AG04449 (cell line): ENCODE data around the gene RNF169.

ENCODE experiments used
- CTCF ChIA-PET: fragments of 350-600 bp; formaldehyde crosslinking; extraction: SDS; loops from one replicate; lab custom pipeline; 2021; ENCODE audit warnings: antibody characterized with exemption; lab: Yijun Ruan, JAX
- POLR2A ChIA-PET: fragments of 400-600, 350-600 bp; formaldehyde crosslinking; extraction: SDS; loops from one replicate; lab custom pipeline; 2020; ENCODE audit warnings: antibody characterized with exemption, inconsistent platforms; lab: Yijun Ruan, JAX
- DNase-seq: peaks from one replicate; pipeline ENCODE4 v3.0.0-alpha.2; 2010; ENCODE audit warnings: low read depth, low spot score
- H3K4me3 ChIP-seq: 2 replicates; pipeline ENCODE4 v1.5.1; 2011; ENCODE audit warnings: low read depth, mild to moderate bottlenecking, control low read depth, low read length
- TF ChIP-seq, protein P1 (sequence below): IDR thresholded peaks from one replicate; pipeline ENCODE4 v1.5.1; 2011; ENCODE audit warnings: mild to moderate bottlenecking, moderate library complexity, low read length, control low read depth, inconsistent platforms; ENCODE audit not compliant: insufficient read depth; ENCODE audit errors: missing control alignments

The RNF169 gene

DNA sequence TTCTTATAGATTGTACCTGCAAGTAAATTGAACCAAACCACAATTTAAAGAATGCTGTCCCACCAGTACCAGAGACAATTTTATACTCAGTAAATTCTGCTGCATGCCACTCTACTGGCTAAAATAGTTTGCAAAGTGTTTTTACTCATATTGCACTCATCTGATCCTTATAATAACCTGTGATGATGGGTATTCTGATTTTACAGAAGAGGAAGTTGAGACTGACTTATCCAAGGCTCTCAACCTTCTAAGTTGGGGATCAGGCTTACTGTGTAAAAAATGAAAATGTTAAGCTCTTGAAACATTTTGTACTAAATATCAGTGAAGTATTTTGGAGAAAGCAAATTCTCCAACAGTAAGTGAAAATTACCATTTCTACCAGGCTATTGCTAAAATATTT is 37.9 kb downstream of the RNF169 start:
- no peak overlapping the region for H3K4me3 ChIP-seq
- ChIA-PET POLR2A (no interaction called here), CTCF (no interaction called here)
- DNase-seq, result no peak
- TF ChIP-seq, protein P1, sequence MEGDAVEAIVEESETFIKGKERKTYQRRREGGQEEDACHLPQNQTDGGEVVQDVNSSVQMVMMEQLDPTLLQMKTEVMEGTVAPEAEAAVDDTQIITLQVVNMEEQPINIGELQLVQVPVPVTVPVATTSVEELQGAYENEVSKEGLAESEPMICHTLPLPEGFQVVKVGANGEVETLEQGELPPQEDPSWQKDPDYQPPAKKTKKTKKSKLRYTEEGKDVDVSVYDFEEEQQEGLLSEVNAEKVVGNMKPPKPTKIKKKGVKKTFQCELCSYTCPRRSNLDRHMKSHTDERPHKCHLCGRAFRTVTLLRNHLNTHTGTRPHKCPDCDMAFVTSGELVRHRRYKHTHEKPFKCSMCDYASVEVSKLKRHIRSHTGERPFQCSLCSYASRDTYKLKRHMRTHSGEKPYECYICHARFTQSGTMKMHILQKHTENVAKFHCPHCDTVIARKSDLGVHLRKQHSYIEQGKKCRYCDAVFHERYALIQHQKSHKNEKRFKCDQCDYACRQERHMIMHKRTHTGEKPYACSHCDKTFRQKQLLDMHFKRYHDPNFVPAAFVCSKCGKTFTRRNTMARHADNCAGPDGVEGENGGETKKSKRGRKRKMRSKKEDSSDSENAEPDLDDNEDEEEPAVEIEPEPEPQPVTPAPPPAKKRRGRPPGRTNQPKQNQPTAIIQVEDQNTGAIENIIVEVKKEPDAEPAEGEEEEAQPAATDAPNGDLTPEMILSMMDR, result no peak

DNA sequence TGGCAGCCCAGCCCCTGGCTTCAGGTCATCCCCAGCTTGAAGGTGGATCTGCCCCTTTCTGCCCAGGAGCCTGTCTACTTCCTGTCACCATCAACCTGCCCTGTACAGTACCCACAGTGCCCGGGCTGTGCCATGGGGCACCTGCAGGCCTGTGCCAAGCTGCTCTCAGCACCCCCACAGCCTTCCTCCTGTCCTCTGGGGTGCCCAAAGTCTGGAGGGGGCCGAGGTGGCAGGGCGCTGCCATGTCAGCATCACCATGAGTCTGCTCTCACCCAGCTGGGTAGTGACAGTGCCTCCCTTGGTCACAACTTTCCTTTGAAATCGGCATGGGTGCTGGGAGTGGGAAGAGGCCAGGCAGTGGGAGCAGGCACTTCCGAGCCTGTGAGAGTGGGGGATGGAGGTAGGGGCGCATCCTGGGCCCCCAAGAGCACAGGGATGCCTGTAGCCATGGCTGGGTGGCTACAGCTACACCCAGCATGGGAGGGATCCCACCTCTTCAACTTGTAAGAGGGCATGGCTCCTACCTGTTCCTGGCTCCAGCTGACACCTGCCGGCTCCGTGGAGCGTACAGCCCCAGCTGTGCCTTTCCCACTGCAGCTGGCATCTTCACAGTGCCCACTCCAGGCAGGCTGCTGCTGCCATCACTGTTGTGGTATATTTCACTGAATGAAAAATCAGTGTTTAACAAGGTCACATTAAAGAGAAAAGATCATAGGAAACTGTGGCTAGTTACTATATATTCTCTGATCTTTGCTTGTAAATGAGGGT is 42.9 kb downstream of the RNF169 start:
- ChIA-PET CTCF (interaction anchor here (0.9 kb wide), 1 partner anchor 11 kb away, joined by 3 read pairs; no protein-coding TSS in a partner anchor), POLR2A (no interaction called here)
- H3K4me3 ChIP-seq, result no peak overlapping the region
- TF ChIP-seq, protein P1, result no peak
- no peak for DNase-seq

DNA sequence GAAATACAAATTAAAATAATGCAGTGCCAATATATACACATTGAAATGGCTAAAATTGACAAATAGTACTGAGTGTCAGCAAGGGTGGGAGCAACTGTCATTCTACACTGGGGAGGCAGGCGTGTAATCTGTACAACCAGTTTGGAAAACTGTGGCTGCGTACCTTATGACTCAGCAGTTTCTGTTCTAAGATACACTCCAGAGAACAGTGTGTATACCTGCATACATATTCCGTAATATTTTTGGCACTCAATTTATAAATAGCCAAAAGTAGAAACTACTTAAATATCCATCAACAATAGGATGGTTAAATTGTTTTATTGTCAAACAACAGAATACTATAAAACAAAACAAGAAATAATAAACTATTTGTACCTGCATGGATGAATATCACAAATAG is 57.6 kb downstream of the RNF169 start:
- DNase-seq, result no peak
- no peak overlapping the region for H3K4me3 ChIP-seq
- ChIA-PET CTCF (interaction anchor here (1.4 kb wide), 1 partner anchor 67 kb away, joined by 3 read pairs; no protein-coding TSS in a partner anchor), POLR2A (no interaction called here)
- TF ChIP-seq, protein P1, result no peak

DNA sequence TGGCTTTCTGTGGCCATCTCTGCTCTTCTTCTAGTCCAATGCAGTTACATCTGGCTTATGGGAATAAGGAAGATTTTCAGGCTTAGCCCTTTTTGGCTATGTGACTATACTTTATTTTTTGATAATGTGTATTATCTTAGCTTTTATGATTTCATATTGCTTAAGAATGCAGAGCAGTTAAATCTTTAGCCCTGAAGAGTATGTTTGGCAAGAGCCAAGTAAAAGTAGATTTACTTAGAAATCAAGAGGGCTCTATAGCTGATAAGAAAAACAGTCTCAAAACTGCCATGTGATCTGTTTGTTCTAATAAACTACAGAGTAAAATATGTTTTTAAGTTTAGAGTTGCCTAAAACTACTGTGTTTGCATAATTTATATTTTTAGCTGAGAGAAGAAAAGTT is 61.2 kb downstream of the RNF169 start:
- TF ChIP-seq, protein P1, result no peak
- ChIA-PET POLR2A (no interaction called here), CTCF (no interaction called here)
- H3K4me3 ChIP-seq, result no peak overlapping the region
- no peak for DNase-seq

DNA sequence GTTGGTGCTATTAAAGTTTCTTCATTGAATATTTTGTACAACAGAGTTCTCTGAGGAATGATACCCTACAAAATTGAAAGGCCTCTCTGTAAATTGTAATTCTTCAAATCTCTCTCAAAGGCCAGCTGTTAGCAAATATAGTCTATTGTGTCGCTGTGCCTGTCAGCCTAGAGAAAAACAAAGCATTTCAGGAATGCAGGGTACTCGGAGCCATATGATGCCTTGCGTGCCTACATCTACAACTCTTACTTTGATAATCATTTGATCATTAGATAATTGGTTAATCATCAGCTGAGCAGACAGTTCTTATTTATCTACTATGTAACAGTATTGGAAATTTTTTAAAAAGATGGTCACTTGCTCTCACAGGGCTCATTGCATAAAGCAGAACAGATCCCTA is 67.3 kb downstream of the RNF169 start:
- no peak for DNase-seq
- ChIA-PET POLR2A (no interaction called here), CTCF (interaction anchor here (1.0 to 1.6 kb wide), 2 partner anchors 23 to 113 kb away, joined by 3 to 6 read pairs; no protein-coding TSS in a partner anchor)
- TF ChIP-seq, protein P1, result no peak
- no peak overlapping the region for H3K4me3 ChIP-seq

DNA sequence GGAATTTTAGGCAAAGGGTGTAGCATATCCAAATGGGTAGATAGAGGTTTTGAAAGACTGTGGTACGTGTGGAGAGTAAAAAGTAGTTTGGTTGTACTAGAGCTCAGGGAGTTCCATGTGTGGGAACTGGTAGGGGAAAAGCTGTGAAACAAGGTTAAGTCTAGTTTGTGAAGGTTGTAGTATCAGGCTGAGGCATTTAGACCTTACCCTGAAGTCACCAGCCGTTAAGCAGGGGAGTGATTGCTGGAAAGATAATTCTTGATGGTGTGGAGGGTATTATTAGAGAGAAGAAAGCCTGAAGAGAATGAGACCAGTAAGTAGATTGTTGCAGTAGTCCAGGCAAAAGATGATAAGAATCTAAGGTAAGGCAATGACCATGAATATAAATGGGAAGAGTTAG is 68.0 kb downstream of the RNF169 start:
- TF ChIP-seq, protein P1, result no peak
- ChIA-PET CTCF (interaction anchor here (1.6 kb wide), 1 partner anchor 23 kb away, joined by 3 read pairs; no protein-coding TSS in a partner anchor), POLR2A (no interaction called here)
- DNase-seq, result no peak
- no peak overlapping the region for H3K4me3 ChIP-seq
